Parathyroid adenoma (tissue), 2 donors: ENCODE data around the gene CAPZA1.

ENCODE experiments used
- H2AFZ ChIP-seq: fragments of 300-600 bp; sonication (generic); one replicate; pipeline ENCODE4 v1.7.0; 2017; ENCODE audit warnings: antibody characterized with exemption, mild to moderate bottlenecking
- H3K27ac ChIP-seq: fragments of 300-600 bp; sonication (generic); one replicate; pipeline ENCODE4 v1.7.0; 2017
- H3K27me3 ChIP-seq: fragments of 300-600 bp; sonication (generic); one replicate; pipeline ENCODE4 v1.7.0; 2017; ENCODE audit warnings: low read length; ENCODE audit not compliant: control insufficient read depth, insufficient read depth
- H3K36me3 ChIP-seq: fragments of 300-600 bp; sonication (generic); one replicate; pipeline ENCODE4 v1.7.0; 2017; ENCODE audit warnings: low read length; ENCODE audit not compliant: control insufficient read depth, insufficient read depth
- H3K4me1 ChIP-seq: fragments of 300-600 bp; sonication (generic); one replicate; pipeline ENCODE4 v1.7.0; 2017; ENCODE audit warnings: control low read depth
- H3K4me2 ChIP-seq: fragments of 300-600 bp; sonication (generic); one replicate; pipeline ENCODE4 v1.7.0; 2017; ENCODE audit warnings: low read length
- H3K4me3 ChIP-seq: fragments of 300-600 bp; sonication (generic); one replicate; pipeline ENCODE4 v1.7.0; 2017; ENCODE audit warnings: low read depth, low read length
- H3K79me2 ChIP-seq: fragments of 300-600 bp; sonication (generic); one replicate; pipeline ENCODE4 v1.7.0; 2017; ENCODE audit warnings: control low read depth
- H3K9ac ChIP-seq: fragments of 300-600 bp; sonication (generic); one replicate; pipeline ENCODE4 v1.7.0; 2017; ENCODE audit warnings: mild to moderate bottlenecking
- H3K9me3 ChIP-seq: fragments of 300-600 bp; sonication (generic); one replicate; pipeline ENCODE4 v1.7.0; 2017; ENCODE audit warnings: low read length; ENCODE audit not compliant: control insufficient read depth
- TF ChIP-seq, protein P1 (sequence below): fragments of 300-600 bp; sonication (generic); IDR thresholded peaks from one replicate; pipeline ENCODE4 v1.7.0; 2017; ENCODE audit warnings: antibody characterized with exemption, mild to moderate bottlenecking
- donor health status: primary hyperparathyroidism.

Gene CAPZA1

GRCh38 chr1:112603012-112603411, 16.6 kb upstream of the CAPZA1 start:
- Histone ChIP-seq H3K9me3 (no peaks in the 10 kb centered on the region), H3K4me1 (no peaks in the 10 kb centered on the region), H3K4me2 (no peak overlapping the region), H3K9ac (no peak overlapping the region), H2AFZ (no peak overlapping the region), H3K36me3 (no peaks in the 10 kb centered on the region), H3K79me2 (no peaks in the 10 kb centered on the region), H3K27ac (no peak overlapping the region), H3K4me3 (no peak overlapping the region), H3K27me3 (no peaks in the 10 kb centered on the region)
- TF ChIP-seq, protein P1, sequence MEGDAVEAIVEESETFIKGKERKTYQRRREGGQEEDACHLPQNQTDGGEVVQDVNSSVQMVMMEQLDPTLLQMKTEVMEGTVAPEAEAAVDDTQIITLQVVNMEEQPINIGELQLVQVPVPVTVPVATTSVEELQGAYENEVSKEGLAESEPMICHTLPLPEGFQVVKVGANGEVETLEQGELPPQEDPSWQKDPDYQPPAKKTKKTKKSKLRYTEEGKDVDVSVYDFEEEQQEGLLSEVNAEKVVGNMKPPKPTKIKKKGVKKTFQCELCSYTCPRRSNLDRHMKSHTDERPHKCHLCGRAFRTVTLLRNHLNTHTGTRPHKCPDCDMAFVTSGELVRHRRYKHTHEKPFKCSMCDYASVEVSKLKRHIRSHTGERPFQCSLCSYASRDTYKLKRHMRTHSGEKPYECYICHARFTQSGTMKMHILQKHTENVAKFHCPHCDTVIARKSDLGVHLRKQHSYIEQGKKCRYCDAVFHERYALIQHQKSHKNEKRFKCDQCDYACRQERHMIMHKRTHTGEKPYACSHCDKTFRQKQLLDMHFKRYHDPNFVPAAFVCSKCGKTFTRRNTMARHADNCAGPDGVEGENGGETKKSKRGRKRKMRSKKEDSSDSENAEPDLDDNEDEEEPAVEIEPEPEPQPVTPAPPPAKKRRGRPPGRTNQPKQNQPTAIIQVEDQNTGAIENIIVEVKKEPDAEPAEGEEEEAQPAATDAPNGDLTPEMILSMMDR: no peak

- no peak overlapping the region for H3K4me2 ChIP-seq
- H3K9me3 ChIP-seq: no peaks in the 10 kb centered on the region
- H3K79me2 ChIP-seq: no peaks in the 10 kb centered on the region
- no peaks in the 10 kb centered on the region for H3K4me1 ChIP-seq
- H3K4me3 ChIP-seq: no peak overlapping the region
- no peak overlapping the region for H3K9ac ChIP-seq
- no peaks in the 10 kb centered on the region for H3K36me3 ChIP-seq
- H3K27ac ChIP-seq: no peak overlapping the region
- H2AFZ ChIP-seq: no peak overlapping the region
- H3K27me3 ChIP-seq: no peaks in the 10 kb centered on the region
- TF ChIP-seq, protein P1: no peak
Observed at GRCh38 chr1:112603541-112603940, 16.1 kb upstream of the CAPZA1 start.

GRCh38 chr1:112605633-112606327, 13.9 kb upstream of the CAPZA1 start:
- H3K36me3 ChIP-seq: no peaks in the 10 kb centered on the region
- TF ChIP-seq, protein P1: no peak

DNA sequence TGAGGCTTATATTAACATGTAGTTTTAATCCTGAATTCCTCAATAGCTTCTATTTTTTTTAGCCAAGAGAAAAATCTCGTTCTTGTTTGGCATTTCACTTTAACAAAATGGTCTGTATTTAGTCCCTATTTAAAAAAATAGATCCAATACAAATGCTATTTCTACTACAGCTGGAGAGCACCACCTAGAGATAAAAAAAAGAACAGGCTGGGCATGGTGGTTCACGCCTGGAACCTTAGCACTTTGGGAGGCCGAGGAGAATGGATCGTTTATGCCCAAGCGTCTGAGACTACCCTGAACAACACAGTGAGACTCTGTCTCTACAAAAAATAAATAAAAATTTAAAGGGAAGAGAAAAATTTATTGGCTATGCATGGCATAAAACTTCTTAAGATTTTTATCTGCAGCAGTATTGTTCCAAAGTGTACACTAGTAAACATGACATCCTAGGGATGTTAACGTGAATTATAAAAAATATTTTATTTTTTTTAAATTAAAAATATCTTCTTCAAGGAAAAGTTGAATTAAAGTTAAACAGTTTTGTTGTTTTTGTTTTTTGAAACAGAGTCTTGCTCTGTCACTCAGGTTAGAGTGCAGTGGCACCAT, 5.1 kb upstream of the CAPZA1 start:
- H3K9ac ChIP-seq: no peak overlapping the region
- H3K27ac ChIP-seq: no peak overlapping the region
- H3K4me2 ChIP-seq: no peak overlapping the region
- no peaks in the 10 kb centered on the region for H3K27me3 ChIP-seq
- no peak overlapping the region for H2AFZ ChIP-seq
- H3K4me1 ChIP-seq: no peaks in the 10 kb centered on the region
- H3K9me3 ChIP-seq: no peaks in the 10 kb centered on the region
- H3K79me2 ChIP-seq: peaks cover 2% of the 10 kb centered on the region
- no peaks in the 10 kb centered on the region for H3K36me3 ChIP-seq
- TF ChIP-seq, protein P1: no peak
- no peak overlapping the region for H3K4me3 ChIP-seq

More at GRCh38 chr1:112605633-112606327, 13.9 kb upstream of the CAPZA1 start:
- Histone ChIP-seq H3K4me3 (no peak overlapping the region), H2AFZ (no peak overlapping the region), H3K9ac (no peak overlapping the region), H3K9me3 (no peaks in the 10 kb centered on the region), H3K79me2 (no peaks in the 10 kb centered on the region), H3K4me1 (no peaks in the 10 kb centered on the region), H3K4me2 (no peak overlapping the region), H3K27ac (no peak overlapping the region), H3K27me3 (no peaks in the 10 kb centered on the region)
